ENCODE results near the gene CCR7.

CCR7 gene

GRCh38 chr17:40547785-40548478, 17.3 kb downstream of the CCR7 start:
- TF ChIP-seq, protein P1, sequence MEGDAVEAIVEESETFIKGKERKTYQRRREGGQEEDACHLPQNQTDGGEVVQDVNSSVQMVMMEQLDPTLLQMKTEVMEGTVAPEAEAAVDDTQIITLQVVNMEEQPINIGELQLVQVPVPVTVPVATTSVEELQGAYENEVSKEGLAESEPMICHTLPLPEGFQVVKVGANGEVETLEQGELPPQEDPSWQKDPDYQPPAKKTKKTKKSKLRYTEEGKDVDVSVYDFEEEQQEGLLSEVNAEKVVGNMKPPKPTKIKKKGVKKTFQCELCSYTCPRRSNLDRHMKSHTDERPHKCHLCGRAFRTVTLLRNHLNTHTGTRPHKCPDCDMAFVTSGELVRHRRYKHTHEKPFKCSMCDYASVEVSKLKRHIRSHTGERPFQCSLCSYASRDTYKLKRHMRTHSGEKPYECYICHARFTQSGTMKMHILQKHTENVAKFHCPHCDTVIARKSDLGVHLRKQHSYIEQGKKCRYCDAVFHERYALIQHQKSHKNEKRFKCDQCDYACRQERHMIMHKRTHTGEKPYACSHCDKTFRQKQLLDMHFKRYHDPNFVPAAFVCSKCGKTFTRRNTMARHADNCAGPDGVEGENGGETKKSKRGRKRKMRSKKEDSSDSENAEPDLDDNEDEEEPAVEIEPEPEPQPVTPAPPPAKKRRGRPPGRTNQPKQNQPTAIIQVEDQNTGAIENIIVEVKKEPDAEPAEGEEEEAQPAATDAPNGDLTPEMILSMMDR (IDR thresholded peaks at IDR 0.05), result no peak

DNA sequence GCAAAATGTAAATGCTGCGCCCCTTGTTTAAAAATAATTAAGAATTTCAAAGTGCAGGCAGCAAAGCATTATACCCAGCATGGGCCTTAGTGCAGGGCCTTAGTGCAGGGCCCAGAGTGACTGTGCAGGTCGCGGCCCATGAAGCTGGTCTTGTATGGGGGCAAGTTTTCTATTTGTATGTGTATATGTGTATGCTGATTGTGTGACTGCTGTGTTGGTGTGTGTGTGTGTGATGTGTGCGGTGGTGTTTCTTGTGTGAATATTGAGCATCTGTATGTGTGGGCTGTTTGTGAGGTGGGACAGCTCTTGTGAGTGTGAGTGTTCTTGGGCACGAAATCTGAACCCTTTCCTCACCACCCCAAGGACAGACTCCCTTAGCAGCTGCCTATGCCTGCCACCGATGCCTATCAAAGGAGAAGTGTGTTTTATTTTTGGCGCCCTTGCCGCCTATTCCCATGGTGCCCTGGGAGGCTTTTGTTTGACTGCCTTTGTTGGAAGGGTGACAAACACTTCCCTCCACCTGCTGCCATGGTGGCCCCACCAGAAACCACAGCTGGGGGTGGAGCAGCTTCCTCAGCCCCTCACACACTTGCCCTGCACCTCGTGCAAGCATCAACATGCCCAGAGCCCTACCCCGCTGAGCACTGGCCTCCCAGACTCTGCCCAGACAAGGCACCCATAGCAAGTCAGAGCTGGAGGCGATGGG, 18.0 kb downstream of the CCR7 start:
- TF ChIP-seq, protein P1 (IDR thresholded peaks at IDR 0.05), result no peak

DNA sequence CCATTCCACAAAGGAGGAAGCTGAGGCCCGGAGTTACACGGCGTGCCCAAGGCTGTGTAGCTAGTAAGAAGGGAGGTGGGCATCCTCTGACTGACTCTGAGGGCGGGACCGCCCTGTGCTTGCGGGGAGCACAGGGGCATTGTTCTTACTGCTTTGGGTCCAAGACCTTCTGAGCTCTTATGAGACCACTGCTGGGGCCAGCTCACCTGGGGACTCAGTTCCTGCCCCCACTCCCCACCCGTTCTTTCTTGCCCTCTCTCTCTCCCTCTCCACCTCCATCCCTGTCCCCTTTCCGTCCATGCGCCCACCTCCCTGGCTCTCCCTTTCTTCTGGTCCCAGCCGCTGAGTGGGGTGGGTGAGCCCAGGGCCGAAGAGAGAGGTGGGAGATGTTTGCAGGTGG, 19.6 kb downstream of the CCR7 start:
- TF ChIP-seq, protein P1 (IDR thresholded peaks at IDR 0.05), result no peak

GRCh38 chr17:40542558-40543411, 22.5 kb downstream of the CCR7 start:
- TF ChIP-seq, protein P1 (IDR thresholded peaks at IDR 0.05), result no peak

- TF ChIP-seq, protein P1 (IDR thresholded peaks at IDR 0.05), result no peak
These were observed 23.3 kb downstream of the CCR7 start for GRCh38 chr17:40541873-40542557.

DNA sequence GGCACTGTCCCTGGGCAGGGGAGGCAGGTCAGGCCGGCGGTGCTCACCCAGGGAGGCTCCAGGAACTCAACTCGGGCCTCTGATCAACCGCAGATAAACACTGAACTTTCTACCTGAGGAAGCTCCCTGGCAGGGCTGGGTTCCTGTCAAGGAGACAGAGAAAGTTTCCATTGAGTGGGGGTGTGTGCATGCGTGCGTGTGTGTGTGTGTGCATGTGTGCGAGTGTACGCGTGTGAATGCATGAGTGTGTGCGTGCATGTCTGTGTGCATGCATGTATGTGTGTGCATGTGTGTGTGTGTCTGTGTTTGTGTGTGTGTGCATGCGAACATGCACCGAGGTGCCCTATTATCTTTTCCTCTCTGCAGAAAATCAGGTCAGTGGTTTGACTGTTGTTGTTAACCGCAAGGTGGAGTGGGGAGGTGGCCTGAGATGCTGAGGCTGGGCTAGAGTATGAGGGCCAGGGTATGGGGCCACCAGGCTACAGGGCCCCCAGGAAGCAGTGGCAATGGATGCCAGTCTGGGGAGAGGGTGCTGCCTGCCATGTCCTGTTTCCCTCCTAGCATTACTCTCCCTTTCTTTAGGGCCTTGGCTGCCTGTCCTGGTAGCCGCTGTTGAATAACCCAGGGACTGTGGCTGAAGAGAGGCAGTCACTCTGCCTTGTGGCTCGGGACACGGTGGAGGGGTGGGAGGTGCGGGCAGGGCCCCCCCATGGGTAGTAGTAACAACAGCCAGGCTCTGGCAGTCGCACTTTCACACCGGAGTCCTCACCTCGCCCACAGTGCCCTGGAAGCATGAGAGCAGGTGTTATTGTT, 24.0 kb downstream of the CCR7 start:
- TF ChIP-seq, protein P1 (IDR thresholded peaks at IDR 0.05), result no peak

Data from LNCAP (cell line).